Measurements from ENCODE around the gene GCNT2.
"Not testable (repeated sequence)": the region's sequence is repeated elsewhere in the genome, so short reads cannot be mapped to it uniquely, and the experiment has no call there.

GCNT2 gene

DNA sequence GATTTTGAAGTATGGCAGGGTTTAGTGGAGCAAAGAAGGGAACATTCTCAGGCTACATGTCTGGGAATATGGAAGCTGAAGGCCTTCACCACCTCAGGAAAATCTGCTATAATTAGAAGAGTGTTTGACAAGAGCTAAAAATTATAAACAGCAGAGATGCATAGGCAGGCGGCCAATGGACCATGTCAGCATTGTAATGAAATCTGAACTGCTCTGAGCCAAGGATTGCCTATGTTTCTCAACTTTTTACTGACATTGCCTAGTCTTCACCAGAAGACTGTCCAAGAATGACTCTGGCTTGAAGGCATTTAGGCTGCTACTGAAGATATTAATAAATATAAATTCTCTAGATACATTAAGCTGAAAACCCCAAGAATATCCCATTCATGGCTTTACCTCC lies 89.1 kb downstream of the GCNT2 start:
- TF ChIP-seq, protein P1, sequence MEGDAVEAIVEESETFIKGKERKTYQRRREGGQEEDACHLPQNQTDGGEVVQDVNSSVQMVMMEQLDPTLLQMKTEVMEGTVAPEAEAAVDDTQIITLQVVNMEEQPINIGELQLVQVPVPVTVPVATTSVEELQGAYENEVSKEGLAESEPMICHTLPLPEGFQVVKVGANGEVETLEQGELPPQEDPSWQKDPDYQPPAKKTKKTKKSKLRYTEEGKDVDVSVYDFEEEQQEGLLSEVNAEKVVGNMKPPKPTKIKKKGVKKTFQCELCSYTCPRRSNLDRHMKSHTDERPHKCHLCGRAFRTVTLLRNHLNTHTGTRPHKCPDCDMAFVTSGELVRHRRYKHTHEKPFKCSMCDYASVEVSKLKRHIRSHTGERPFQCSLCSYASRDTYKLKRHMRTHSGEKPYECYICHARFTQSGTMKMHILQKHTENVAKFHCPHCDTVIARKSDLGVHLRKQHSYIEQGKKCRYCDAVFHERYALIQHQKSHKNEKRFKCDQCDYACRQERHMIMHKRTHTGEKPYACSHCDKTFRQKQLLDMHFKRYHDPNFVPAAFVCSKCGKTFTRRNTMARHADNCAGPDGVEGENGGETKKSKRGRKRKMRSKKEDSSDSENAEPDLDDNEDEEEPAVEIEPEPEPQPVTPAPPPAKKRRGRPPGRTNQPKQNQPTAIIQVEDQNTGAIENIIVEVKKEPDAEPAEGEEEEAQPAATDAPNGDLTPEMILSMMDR (IDR thresholded peaks at IDR 0.05; ENCODE audit: insufficient read depth, low read depth, low read length, missing control alignments): no peak
- no peak overlapping the region for H3K4me3 ChIP-seq (ENCODE audit: low read length)
- no peak for DNase-seq (ENCODE audit: low read depth)

DNA sequence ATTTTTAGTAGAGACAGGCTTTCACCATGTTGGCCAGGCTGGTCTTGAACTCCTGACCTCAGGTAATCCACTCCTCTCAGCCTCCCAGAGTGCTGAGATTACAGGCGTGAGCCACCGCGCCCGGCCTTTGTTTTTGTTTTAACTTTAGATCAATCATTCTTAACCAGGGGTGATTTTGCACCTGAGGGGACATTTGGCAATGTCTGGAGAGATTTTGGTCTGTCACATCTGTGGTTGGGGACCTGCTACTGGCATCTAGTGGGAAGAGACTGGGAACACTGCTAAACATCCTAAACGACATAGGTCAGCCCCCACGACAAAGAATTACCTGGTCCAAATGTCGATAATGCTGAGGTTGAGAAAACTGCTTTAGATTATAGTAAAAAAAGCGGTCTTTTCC lies 91.0 kb downstream of the GCNT2 start:
- no peak overlapping the region for H3K4me3 ChIP-seq (ENCODE audit: low read length)
- DNase-seq (ENCODE audit: low read depth): no peak
- TF ChIP-seq, protein P1 (IDR thresholded peaks at IDR 0.05; ENCODE audit: insufficient read depth, low read depth, low read length, missing control alignments): no peak

DNA sequence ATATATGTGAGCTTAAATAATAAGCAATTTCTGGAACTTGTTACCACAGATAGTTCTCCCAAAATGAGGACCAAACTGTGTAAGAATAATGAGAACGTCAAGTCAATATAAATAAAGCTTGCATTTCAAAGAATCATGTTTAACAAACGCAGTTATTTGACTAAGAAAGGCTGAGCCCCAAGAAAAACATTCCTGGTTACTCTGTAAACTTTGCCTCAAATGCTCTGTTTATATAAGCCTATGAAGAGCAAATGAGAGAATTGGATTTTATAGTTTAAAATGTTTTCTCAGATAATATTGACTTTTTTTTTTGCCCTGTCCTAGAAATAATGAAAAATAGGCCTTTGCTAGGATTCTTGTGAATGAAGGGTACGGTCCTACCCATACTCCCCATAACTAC lies 91.9 kb downstream of the GCNT2 start:
- TF ChIP-seq, protein P1 (IDR thresholded peaks at IDR 0.05; ENCODE audit: insufficient read depth, low read depth, low read length, missing control alignments): no peak
- DNase-seq (ENCODE audit: low read depth): no peak
- H3K4me3 ChIP-seq (ENCODE audit: low read length): no peak overlapping the region

DNA sequence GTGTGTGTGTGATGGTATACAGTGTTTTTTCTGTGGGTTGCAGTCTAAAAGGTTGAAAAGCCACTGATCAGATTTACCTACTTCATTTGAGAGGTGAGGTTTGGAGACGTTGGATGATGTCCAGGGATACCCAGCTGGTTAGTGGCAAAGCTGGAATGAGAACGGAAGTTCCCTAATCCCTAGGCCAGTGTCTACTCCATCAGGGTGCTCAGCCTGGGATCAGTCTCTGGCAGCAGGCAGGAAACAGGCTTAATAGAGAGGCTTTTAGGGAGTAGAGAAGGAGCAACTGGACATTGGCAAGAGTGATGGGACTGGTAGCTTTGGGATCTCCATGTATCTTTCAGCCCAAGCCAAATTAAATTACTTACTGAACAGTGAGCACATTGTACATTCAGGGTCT lies 92.6 kb downstream of the GCNT2 start:
- H3K4me3 ChIP-seq (ENCODE audit: low read length): no peak overlapping the region
- DNase-seq (ENCODE audit: low read depth): no peak
- TF ChIP-seq, protein P1 (IDR thresholded peaks at IDR 0.05; ENCODE audit: insufficient read depth, low read depth, low read length, missing control alignments): no peak

DNA sequence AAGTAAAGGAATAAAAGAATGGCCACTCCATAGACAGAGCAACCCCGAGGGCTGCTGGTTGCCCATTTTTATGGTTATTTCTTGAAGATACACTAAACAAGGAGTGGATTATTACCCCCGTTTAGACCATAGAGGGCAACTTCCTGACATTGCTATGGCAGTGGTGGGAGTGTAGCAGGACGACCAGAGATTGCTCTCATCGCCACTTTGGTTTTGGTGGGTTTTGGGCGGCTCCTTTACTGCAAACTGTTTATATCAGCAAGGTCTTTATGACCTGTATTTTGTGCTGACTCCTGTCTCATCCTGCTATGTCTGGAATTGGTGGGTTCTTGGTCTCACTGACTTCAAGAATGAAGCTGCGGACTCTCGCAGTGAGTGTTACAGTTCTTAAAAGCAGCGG lies 94.5 kb downstream of the GCNT2 start:
- no peak for DNase-seq (ENCODE audit: low read depth)
- TF ChIP-seq, protein P1 (IDR thresholded peaks at IDR 0.05; ENCODE audit: insufficient read depth, low read depth, low read length, missing control alignments): no peak
- no peak overlapping the region for H3K4me3 ChIP-seq (ENCODE audit: low read length)

DNA sequence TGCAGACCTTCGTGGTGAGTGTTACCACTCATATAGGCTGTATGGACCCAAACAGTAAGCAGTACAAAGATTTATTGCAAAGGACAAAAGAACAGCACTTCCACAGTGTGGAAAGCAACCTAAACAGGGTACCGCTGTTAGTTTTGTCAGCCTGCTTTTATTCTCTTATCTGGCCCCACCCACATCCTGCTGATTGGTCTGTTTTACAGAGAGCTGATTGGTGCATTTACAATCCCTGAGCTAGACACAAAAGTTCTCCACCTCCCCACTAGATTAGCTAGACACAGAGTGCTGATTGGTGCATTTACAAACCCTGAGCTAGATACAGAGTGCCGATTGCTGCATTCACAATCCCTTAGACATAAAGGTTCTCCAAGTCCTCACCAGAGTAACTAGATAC lies 95.1 kb downstream of the GCNT2 start:
- DNase-seq (ENCODE audit: low read depth); H3K4me3 ChIP-seq (ENCODE audit: low read length): not testable (repeated sequence)

DNA sequence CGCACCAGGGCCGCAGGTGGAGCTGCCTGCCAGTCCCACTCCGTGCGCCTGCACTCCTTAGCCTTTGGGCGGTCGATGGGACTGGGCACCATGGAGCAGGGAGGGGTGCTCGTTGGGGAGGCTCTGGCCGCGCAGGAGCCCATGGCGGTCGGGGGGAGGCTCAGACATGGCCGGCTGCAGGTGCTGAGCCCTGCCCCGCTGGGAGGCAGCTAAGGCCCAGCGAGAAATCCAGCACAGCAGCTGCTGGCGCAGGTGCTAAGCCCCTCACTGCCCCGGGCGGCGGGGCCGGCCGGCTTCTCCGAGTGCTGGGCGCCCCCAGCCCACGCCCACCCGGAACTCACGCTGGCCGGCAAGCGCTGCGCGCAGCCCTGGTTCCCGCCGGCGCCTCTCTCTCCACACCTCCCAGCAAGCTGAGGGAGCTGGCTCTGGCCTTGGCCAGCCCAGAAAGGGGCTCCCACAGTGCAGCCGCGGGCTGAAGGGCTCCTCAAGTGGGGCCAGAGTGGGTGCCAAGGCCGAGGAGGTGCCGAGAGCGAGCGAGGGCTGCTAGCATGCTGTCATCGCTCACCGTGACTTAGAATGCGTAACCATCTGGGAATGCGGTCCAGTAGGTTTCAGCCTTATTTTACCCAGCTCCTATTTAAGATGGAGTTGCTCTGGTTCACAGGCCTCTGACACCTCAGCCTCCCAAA lies 96.0 kb downstream of the GCNT2 start:
- no peak overlapping the region for H3K4me3 ChIP-seq (ENCODE audit: low read length)
- TF ChIP-seq, protein P1 (IDR thresholded peaks at IDR 0.05; ENCODE audit: insufficient read depth, low read depth, low read length, missing control alignments): no peak
- no peak for DNase-seq (ENCODE audit: low read depth)

Measured in epithelial cell of esophagus (primary cell).